Measurements from ENCODE around the gene CDC42EP4.
A peak's percentile ranks its signal among the peaks of the same experiment; 100 is the strongest.
"Not testable (repeated sequence)": the region's sequence is repeated elsewhere in the genome, so short reads cannot be mapped to it uniquely, and the experiment has no call there.

Gene CDC42EP4

GRCh38 chr17:73343739-73344454 lies 32.1 kb upstream of the CDC42EP4 start:
- FAIRE-seq: peak; percentile 85

DNA sequence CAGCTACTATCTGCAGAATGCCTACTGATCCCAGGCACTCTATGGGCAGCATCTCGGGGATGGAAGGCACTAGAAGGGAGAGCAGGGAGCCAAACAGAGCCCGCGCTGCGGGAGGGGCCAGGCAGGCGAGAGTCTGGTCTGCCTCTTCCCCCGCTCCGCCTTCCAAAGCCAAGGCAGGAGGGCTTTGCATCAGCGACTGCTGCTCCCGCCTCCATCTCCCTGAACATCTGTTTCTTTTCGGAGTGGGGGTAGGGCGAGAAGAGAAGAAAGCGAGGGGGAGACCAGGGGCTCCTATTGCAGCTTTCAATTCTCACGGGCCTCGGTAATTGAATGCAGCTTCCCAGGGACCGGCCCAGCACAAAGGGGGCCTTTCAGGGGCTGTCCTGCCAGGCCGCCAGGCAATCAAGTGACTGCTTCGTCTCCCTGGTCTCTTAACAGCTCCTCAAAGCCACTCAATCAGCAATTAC lies 31.4 kb upstream of the CDC42EP4 start:
- DNase-seq (ENCODE audit: insufficient read length, low spot score) (peak; percentile 68), FAIRE-seq (peak; percentile 83)

More at GRCh38 chr17:73343739-73344454, 32.1 kb upstream of the CDC42EP4 start:
- DNase-seq (ENCODE audit: insufficient read length, low spot score): no peak

DNA sequence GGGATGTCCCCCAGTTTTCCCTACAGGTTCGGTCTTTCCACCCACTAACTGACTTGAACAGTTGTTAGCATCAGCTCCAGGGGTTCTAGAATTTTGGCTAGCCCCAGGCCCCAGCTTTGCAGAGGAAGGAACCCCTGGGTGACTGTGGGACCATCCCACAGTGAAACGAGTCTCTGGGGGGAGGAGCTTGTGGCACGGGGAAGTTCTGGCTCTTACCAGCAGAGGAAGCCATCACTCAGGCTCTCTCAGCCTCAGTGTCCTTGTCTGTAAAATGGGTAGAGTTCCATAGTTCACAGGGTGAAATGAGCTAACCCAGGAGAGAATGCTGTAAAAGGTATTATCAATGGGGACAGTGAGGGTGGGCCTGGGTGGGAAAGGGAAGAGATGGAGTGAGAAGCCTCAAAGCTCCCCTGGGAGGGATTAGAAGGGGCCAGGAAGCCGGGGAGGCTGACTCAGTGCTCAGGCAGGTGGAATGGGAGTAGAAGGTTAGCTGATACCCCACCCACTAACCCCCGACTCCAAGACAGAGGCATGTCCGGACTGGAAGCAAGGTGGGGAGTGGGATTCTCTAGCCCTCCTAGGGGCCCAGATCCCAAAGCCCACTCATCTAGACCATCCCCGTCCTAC lies 30.9 kb upstream of the CDC42EP4 start:
- peak; percentile 46 for FAIRE-seq
- no peak for DNase-seq (ENCODE audit: insufficient read length, low spot score)

GRCh38 chr17:73342050-73342522 lies 30.3 kb upstream of the CDC42EP4 start:
- FAIRE-seq (peak; percentile 93), DNase-seq (ENCODE audit: insufficient read length, low spot score) (peak; percentile 89)

GRCh38 chr17:73341350-73342049 lies 29.7 kb upstream of the CDC42EP4 start:
- DNase-seq (ENCODE audit: insufficient read length, low spot score) (no peak), FAIRE-seq (no peak)

- FAIRE-seq: peak; percentile 98
- DNase-seq (ENCODE audit: insufficient read length, low spot score): peak; percentile 97
Observed at GRCh38 chr17:73340093-73340596, 28.3 kb upstream of the CDC42EP4 start.

DNA sequence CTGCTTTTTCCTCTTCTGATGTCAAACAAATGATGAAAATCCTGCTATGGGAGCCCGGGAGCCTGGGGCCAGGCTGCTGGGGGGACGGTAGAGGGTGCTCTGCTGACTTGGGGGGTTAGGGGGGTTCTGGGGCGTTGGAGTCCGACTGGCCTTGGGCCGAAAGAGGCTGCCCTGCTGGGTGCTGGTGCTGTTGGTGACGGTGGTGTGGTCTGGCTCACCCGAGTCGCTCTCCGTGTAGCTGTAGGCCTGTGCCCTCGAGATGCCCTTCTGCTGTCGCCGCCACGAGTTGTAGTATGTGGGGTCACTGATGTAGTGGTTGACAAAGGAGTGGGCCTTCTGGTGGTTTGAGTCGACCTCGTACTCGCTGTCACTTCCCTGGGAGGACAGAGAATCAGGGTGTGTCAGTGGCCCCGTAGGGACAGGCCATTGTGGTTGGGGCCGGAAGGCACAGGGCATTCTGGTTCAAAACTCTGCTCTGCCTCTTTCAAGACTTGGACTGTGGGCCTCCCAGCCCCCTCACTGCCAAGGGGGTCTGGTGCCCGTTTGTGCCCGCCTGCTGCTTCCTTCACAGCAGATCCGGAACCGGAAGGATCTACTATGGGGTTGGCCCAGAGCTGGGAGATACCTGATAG lies 26.9 kb upstream of the CDC42EP4 start:
- FAIRE-seq (no peak), DNase-seq (ENCODE audit: insufficient read length, low spot score) (no peak)

- FAIRE-seq: no peak
- no peak for DNase-seq (ENCODE audit: insufficient read length, low spot score)
Observed at GRCh38 chr17:73338050-73338521, 26.3 kb upstream of the CDC42EP4 start.

DNA sequence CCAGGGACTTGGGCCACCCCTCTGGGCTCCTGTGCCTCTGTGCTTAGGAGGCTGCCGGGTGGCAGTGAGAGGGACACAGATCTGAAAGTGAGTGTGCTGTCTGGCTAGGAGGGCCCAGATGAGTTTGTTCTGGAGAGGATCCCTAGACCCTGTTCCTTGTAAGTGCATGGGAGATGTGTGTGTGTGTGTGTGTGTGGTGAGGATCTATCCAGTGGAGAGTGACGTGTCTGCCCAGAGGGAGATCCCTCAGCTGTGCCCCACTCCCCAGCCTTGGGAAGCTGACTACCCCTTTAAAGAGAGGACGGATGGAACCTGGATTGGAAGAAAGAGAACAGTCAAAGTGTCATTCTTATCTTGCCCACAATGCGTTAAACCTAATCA lies 25.5 kb upstream of the CDC42EP4 start:
- no peak for FAIRE-seq
- DNase-seq (ENCODE audit: insufficient read length, low spot score): no peak

DNA sequence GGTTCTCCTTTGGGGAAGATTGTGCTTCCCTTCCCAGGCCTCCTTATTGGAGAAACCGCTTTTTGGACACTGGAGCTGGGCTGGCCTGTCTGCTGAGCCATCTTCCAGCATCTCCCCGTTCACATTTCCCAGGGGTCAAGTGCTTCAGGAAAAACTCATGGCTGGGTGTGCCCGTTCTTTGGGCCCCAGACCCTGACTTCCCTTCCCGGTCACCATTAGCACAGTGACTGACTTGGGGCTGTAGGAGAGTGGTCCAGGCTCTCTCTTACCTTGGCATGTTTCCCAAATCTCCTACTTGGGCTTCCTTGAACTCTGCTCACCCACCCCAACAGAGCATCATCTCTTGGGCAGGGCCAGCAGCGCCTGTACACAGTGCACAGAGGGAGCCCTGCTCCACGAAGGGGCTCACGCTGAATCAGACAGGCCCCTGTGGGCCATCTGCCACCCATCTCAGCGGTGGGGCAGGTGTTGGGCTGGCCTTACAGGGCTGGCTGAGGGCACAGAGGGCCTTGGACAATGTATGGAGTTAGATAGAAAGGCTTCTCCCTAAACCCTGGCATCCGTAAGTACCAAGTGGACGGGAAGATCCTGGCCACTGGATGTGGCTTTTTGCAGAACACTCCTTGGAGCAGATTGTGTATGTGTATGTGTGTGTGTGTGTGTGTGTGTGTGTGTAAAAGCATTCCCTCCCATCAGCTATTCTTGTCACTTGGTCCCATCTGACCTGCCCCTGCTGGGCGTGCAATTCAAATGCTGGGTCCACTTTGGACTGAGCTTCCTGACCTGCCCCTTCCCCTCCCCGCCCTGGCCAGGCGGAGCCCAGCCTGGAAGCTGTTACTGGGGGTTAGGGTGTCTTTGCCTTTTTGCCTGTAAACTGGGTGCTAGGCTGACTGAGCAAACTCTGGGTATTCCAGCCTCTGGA lies 24.9 kb upstream of the CDC42EP4 start:
- FAIRE-seq: peak; percentile 92

GRCh38 chr17:73335591-73336407 lies 24.0 kb upstream of the CDC42EP4 start:
- FAIRE-seq: peak; percentile 64
- DNase-seq (ENCODE audit: insufficient read length, low spot score): no peak

More for the DNA sequence above, 24.9 kb upstream of the CDC42EP4 start:
- DNase-seq (ENCODE audit: insufficient read length, low spot score): no peak

- DNase-seq (ENCODE audit: insufficient read length, low spot score) (no peak), FAIRE-seq (no peak)
Observed at GRCh38 chr17:73334771-73335513, 23.1 kb upstream of the CDC42EP4 start.

GRCh38 chr17:73333445-73333844 lies 21.6 kb upstream of the CDC42EP4 start:
- not testable (repeated sequence) for FAIRE-seq; DNase-seq (ENCODE audit: insufficient read length, low spot score)

GRCh38 chr17:73331060-73331459 lies 19.3 kb upstream of the CDC42EP4 start:
- DNase-seq (ENCODE audit: insufficient read length, low spot score): no peak
- FAIRE-seq: no peak

GRCh38 chr17:73327676-73328075 lies 15.9 kb upstream of the CDC42EP4 start:
- FAIRE-seq (no peak), DNase-seq (ENCODE audit: insufficient read length, low spot score) (no peak)

GRCh38 chr17:73325527-73325842 lies 13.7 kb upstream of the CDC42EP4 start:
- FAIRE-seq (no peak), DNase-seq (ENCODE audit: insufficient read length, low spot score) (no peak)

DNA sequence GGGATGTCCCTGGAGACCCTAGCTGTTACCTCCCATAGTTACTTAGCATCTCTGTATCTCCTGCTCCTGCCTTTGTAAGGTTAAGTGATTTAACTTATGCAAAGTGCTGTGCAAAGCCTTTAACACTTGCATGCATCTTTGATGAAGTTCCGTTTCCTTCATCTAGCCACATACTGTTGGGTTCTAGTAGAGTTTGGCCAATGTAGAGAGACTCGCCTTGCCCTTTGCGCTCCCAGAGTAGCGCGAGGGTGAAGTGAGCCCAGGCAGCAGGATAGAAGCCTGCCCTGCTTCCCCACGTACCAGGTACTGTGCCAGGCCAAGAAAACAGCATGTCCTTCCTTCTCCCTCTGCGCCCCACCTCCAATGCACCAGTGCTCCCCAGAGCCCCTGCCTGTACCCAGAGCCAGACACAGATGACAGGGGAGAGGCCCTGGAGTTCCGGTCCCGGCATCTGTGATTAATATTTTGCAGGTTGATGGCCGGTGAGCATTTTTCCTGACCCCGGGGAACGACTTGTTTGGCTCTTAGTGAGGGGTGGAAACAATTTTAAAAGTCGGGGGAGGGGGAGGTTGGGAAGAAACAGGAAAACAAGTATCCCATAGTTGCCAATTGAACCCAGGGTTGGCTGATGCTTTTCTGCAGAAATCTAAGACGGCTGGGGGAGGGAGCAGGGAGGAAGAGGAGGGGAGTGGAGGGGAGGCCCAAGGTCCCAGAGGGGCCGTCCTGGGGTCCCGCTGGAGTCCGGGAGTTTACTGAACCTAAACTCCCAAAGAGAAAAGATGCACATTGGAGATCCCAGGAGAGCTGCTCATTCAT lies 13.1 kb upstream of the CDC42EP4 start:
- FAIRE-seq (no peak), DNase-seq (ENCODE audit: insufficient read length, low spot score) (no peak)

DNA sequence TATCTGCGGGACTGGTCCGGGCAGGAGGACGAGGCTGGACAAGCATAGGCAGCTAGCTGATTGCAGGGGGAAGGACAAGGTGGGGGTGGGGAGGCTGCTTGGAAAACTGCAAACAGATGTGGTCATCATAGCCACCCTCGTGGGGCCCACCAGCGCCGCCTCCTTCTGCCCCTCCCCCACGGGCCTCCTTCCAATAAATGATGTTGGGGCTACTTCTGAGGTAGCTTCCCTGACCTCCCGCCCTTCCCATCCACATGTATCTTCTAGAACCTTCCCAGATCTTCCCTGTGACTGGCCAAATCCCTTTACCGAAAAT lies 12.3 kb upstream of the CDC42EP4 start:
- DNase-seq (ENCODE audit: insufficient read length, low spot score) (no peak), FAIRE-seq (no peak)
